Keratinocyte (primary cell): Measurements from ENCODE around the gene EIF5AL1.

ENCODE experiments used
- EZH2 ChIP-seq: IDR thresholded peaks from one replicate; pipeline ENCODE4 v1.6.1; 2012; ENCODE audit warnings: inconsistent platforms, mild to moderate bottlenecking, low read length, moderate library complexity
- TF ChIP-seq, protein P1 (sequence below), 3 experiments: IDR thresholded peaks in 1 of 3; conservative IDR thresholded peaks in 1 of 3; optimal IDR thresholded peaks in 1 of 3; 2 replicates in 2 of 3; 3 replicates in 1 of 3; pipeline versions ENCODE3 to v1.5.1; 2011; ENCODE audit warnings: low read length in 3 of 3, mild to moderate bottlenecking in 3 of 3, moderate library complexity in 2 of 3, control low read depth in 1 of 3, inconsistent platforms in 1 of 3; ENCODE audit not compliant: insufficient read depth in 2 of 3; ENCODE audit errors: extremely low read depth in 1 of 3

- TF ChIP-seq, protein P1, sequence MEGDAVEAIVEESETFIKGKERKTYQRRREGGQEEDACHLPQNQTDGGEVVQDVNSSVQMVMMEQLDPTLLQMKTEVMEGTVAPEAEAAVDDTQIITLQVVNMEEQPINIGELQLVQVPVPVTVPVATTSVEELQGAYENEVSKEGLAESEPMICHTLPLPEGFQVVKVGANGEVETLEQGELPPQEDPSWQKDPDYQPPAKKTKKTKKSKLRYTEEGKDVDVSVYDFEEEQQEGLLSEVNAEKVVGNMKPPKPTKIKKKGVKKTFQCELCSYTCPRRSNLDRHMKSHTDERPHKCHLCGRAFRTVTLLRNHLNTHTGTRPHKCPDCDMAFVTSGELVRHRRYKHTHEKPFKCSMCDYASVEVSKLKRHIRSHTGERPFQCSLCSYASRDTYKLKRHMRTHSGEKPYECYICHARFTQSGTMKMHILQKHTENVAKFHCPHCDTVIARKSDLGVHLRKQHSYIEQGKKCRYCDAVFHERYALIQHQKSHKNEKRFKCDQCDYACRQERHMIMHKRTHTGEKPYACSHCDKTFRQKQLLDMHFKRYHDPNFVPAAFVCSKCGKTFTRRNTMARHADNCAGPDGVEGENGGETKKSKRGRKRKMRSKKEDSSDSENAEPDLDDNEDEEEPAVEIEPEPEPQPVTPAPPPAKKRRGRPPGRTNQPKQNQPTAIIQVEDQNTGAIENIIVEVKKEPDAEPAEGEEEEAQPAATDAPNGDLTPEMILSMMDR (optimal IDR thresholded peaks at IDR 0.05 in 1 of 3, IDR thresholded peaks at IDR 0.05 in 1 of 3, conservative IDR thresholded peaks at IDR 0.05 in 1 of 3; ENCODE audit: extremely low read depth in 1 of 3, insufficient read depth in 2 of 3, low read length in 3 of 3), result no peak
- TF ChIP-seq EZH2, result no peak
Observed at GRCh38 chr10:79471776-79472175, 40.6 kb upstream of the EIF5AL1 start.
